H1 (cell line): Measurements from ENCODE around the gene ATP6V0D1. TPM values are rescaled to one million over a fixed set of nuclear protein-coding genes. Genes with fewer than 3 reads are reported as not detected.

ENCODE experiments used
- CTCF ChIA-PET: fragments of 300-600 bp; sonication (Branson Sonifier 250); formaldehyde crosslinking; loops from one replicate; lab custom pipeline; 2021; ENCODE audit not compliant: partially characterized antibody; lab: Charles Lee
- POLR2A ChIA-PET: fragments of 300-600 bp; sonication (Branson Sonifier 250); formaldehyde crosslinking; loops from one replicate; lab custom pipeline; 2021; ENCODE audit warnings: inconsistent platforms; ENCODE audit not compliant: partially characterized antibody; lab: Charles Lee
- DNase-seq, 2 experiments: peaks; one replicate each; pipeline versions ENCODE4 v3.0.0 to v3.0.0-alpha.2; 2010 to 2022; ENCODE audit warnings: low spot score in 2 of 2, low read depth in 1 of 2, mixed read lengths in 1 of 2
- FAIRE-seq: peaks from 2 replicates; lab custom pipeline; 2011; peaks lifted over from hg19 to GRCh38; lab: Jason Lieb, UNC
- H2AFZ ChIP-seq: 2 replicates; pipeline ENCODE4 v1.8.1; 2012; ENCODE audit warnings: low read length, inconsistent platforms
- H2AK5ac ChIP-seq: 2 replicates; pipeline ENCODE4 v1.6.1; 2013; ENCODE audit warnings: low read depth, low read length
- H2BK120ac ChIP-seq: replicated peaks from 2 replicates; pipeline ENCODE3; 2013; ENCODE audit warnings: low read depth, low read length, inconsistent platforms
- H2BK12ac ChIP-seq: 2 replicates; pipeline ENCODE4 v1.6.1; 2013; ENCODE audit warnings: low read depth, low read length
- H2BK15ac ChIP-seq: 2 replicates; pipeline ENCODE4 v1.6.1; 2013; ENCODE audit warnings: low read length
- H2BK20ac ChIP-seq: 2 replicates; pipeline ENCODE4 v1.6.1; 2013; ENCODE audit warnings: low read length
- H2BK5ac ChIP-seq: 2 replicates; pipeline ENCODE4 v1.6.1; 2013; ENCODE audit warnings: low read depth, low read length
- H3K14ac ChIP-seq: 2 replicates; pipeline ENCODE4 v1.6.1; 2013; ENCODE audit warnings: inconsistent platforms; ENCODE audit not compliant: insufficient read length
- H3K18ac ChIP-seq: 2 replicates; pipeline ENCODE4 v1.6.1; 2013; ENCODE audit warnings: low read length; ENCODE audit errors: extremely low read depth
- H3K23ac ChIP-seq: 2 replicates; pipeline ENCODE4 v1.6.1; 2013; ENCODE audit warnings: inconsistent platforms; ENCODE audit not compliant: insufficient read length
- H3K23me2 ChIP-seq: 2 replicates; pipeline ENCODE4 v1.6.1; 2013; ENCODE audit warnings: low read depth, low read length
- H3K27ac ChIP-seq: 2 replicates; pipeline ENCODE4 v1.6.1; 2011; ENCODE audit warnings: low read depth, low read length, inconsistent platforms
- H3K27me3 ChIP-seq, 4 experiments: replicated peaks in 1 of 4; 1 replicate in 1 of 4; 2 replicates in 3 of 4; pipeline versions ENCODE4 v1.6.1 to v1.8.1; 2011 to 2013; ENCODE audit warnings: low read length in 3 of 4, mild to moderate bottlenecking in 3 of 4, inconsistent platforms in 2 of 4, mixed read lengths in 2 of 4, moderate library complexity in 1 of 4; ENCODE audit not compliant: control insufficient read depth in 3 of 4, insufficient read depth in 3 of 4; ENCODE audit errors: extremely low read depth in 1 of 4
- H3K36me3 ChIP-seq, 4 experiments: 2 replicates each; pipeline versions ENCODE4 v1.6.1 to v1.8.1; 2011 to 2013; ENCODE audit warnings: mild to moderate bottlenecking in 4 of 4, low read length in 3 of 4, moderate library complexity in 2 of 4, control low read depth in 1 of 4, inconsistent platforms in 1 of 4; ENCODE audit not compliant: insufficient read depth in 4 of 4, control insufficient read depth in 2 of 4
- H3K4ac ChIP-seq: replicated peaks from 2 replicates; pipeline ENCODE3; 2013; ENCODE audit warnings: low read length, low read depth, mixed read lengths, inconsistent platforms; ENCODE audit not compliant: insufficient read length
- H3K4me1 ChIP-seq, 4 experiments: replicated peaks in 1 of 4; 1 replicate in 1 of 4; 2 replicates in 3 of 4; pipeline versions ENCODE4 v1.6.1 to v1.8.1; 2011 to 2013; ENCODE audit warnings: low read length in 3 of 4, inconsistent platforms in 2 of 4, mixed read lengths in 1 of 4; ENCODE audit not compliant: insufficient read depth in 4 of 4, control insufficient read depth in 3 of 4
- H3K4me2 ChIP-seq, 2 experiments: 2 replicates each; pipeline versions ENCODE4 v1.6.1 to v1.8.1; 2011 to 2013; ENCODE audit warnings: low read depth in 2 of 2, low read length in 2 of 2, control low read depth in 1 of 2, inconsistent platforms in 1 of 2, mild to moderate bottlenecking in 1 of 2; ENCODE audit not compliant: insufficient read depth in 1 of 2
- H3K4me3 ChIP-seq, 4 experiments: fragments of 200-600, 300-600 bp in 1 of 4; sonication (generic), shearing (Covaris generic), sonication (Bioruptor Twin) in 1 of 4; 2 replicates each; pipeline versions ENCODE4 v1.5.1 to v1.8.1; 2011 to 2016; ENCODE audit warnings: low read length in 4 of 4, low read depth in 3 of 4, control low read depth in 2 of 4, inconsistent platforms in 2 of 4, mild to moderate bottlenecking in 2 of 4, mixed read lengths in 1 of 4, moderate library complexity in 1 of 4; ENCODE audit not compliant: insufficient read depth in 2 of 4; ENCODE audit errors: extremely low read depth in 1 of 4
- H3K56ac ChIP-seq: replicated peaks from 2 replicates; pipeline ENCODE3; 2013; ENCODE audit warnings: low read depth, mild to moderate bottlenecking, mixed read lengths, low read length, inconsistent platforms; ENCODE audit not compliant: insufficient read length
- H3K79me1 ChIP-seq: 2 replicates; pipeline ENCODE4 v1.6.1; 2013; ENCODE audit warnings: low read depth, low read length, control low read depth
- H3K79me2 ChIP-seq, 2 experiments: 2 replicates each; pipeline versions ENCODE4 v1.6.1 to v1.8.1; 2012 to 2013; ENCODE audit warnings: low read length in 2 of 2, mild to moderate bottlenecking in 2 of 2, inconsistent platforms in 1 of 2; ENCODE audit not compliant: insufficient read depth in 2 of 2, control insufficient read depth in 1 of 2
- H3K9ac ChIP-seq, 4 experiments: replicated peaks in 1 of 4; 1 replicate in 1 of 4; 2 replicates in 3 of 4; pipeline versions ENCODE4 v1.6.1 to v1.8.1; 2011 to 2013; ENCODE audit warnings: low read depth in 3 of 4, low read length in 3 of 4, control low read depth in 2 of 4, mild to moderate bottlenecking in 2 of 4, moderate library complexity in 2 of 4, inconsistent platforms in 1 of 4; ENCODE audit errors: extremely low read depth in 1 of 4
- H3K9me3 ChIP-seq, 2 experiments: 2 replicates each; pipeline versions ENCODE4 v1.6.1 to v1.8.1; 2012 to 2013; ENCODE audit warnings: mild to moderate bottlenecking in 2 of 2, moderate library complexity in 2 of 2, control low read depth in 1 of 2, inconsistent platforms in 1 of 2, low read depth in 1 of 2, low read length in 1 of 2, mixed read lengths in 1 of 2; ENCODE audit not compliant: insufficient read depth in 2 of 2
- H4K20me1 ChIP-seq, 2 experiments: replicated peaks in 1 of 2; 2 replicates each; pipeline versions ENCODE3 to v1.8.1; 2011 to 2013; ENCODE audit warnings: inconsistent platforms in 2 of 2, low read length in 2 of 2, mild to moderate bottlenecking in 1 of 2; ENCODE audit not compliant: insufficient read depth in 2 of 2, control insufficient read depth in 1 of 2
- H4K5ac ChIP-seq: 2 replicates; pipeline ENCODE4 v1.6.1; 2013; ENCODE audit warnings: low read length, low read depth, mixed read lengths, inconsistent platforms; ENCODE audit not compliant: insufficient read length
- H4K8ac ChIP-seq: 2 replicates; pipeline ENCODE4 v1.8.0; 2013; ENCODE audit warnings: mild to moderate bottlenecking, moderate library complexity, low read length, inconsistent platforms; ENCODE audit not compliant: insufficient read depth; ENCODE audit errors: extremely low read depth
- H4K91ac ChIP-seq: replicated peaks from 2 replicates; pipeline ENCODE3; 2013; ENCODE audit warnings: low read length, mixed read lengths, inconsistent platforms; ENCODE audit not compliant: insufficient read length
- ATF3 ChIP-seq: IDR thresholded peaks from 2 replicates; pipeline ENCODE4 v1.6.1; 2011; ENCODE audit warnings: low read depth, mild to moderate bottlenecking, low read length; ENCODE audit not compliant: insufficient read depth
- CHD1 ChIP-seq: IDR thresholded peaks from 2 replicates; pipeline ENCODE4 v1.6.1; 2012; ENCODE audit warnings: low read depth, low read length, improper control_type of control experiment
- CREB1 ChIP-seq: IDR thresholded peaks from 2 replicates; pipeline ENCODE4 v1.6.1; 2012; ENCODE audit warnings: inconsistent platforms
- CTBP2 ChIP-seq: IDR thresholded peaks from 2 replicates; pipeline ENCODE4 v1.7.0; 2011; ENCODE audit warnings: borderline replicate concordance, mild to moderate bottlenecking, moderate library complexity, mixed read lengths, low read length; ENCODE audit not compliant: insufficient read depth, insufficient read length
- EP300 ChIP-seq, 2 experiments: IDR thresholded peaks; 1 replicate in 1 of 2; 2 replicates in 1 of 2; pipeline ENCODE4 v1.6.1; 2011 to 2012; ENCODE audit warnings: low read depth in 2 of 2, low read length in 2 of 2, mild to moderate bottlenecking in 2 of 2, borderline replicate concordance in 1 of 2, inconsistent platforms in 1 of 2, moderate library complexity in 1 of 2
- EZH2 ChIP-seq: fragments of 200-600 bp; sonication (generic); IDR thresholded peaks from 2 replicates; pipeline ENCODE4 v1.7.1; 2012; ENCODE audit warnings: low read depth, mild to moderate bottlenecking, moderate library complexity, low read length, inconsistent platforms; ENCODE audit not compliant: severe bottlenecking
- KDM5A ChIP-seq: fragments of 200-600 bp; IDR thresholded peaks from 2 replicates; pipeline ENCODE4 v1.7.1; 2012; ENCODE audit warnings: mild to moderate bottlenecking, low read length, inconsistent platforms, mixed read lengths
- POLR2A ChIP-seq, 2 experiments: IDR thresholded peaks; 1 replicate in 1 of 2; 2 replicates in 1 of 2; pipeline ENCODE4 v1.6.1; 2011; ENCODE audit warnings: low read depth in 2 of 2, low read length in 2 of 2, mild to moderate bottlenecking in 2 of 2; ENCODE audit errors: control extremely low read depth in 1 of 2
- RFX5 ChIP-seq: IDR thresholded peaks from 2 replicates; pipeline ENCODE4 v1.6.1; 2011; ENCODE audit warnings: low read depth, low read length, improper control_type of control experiment, borderline replicate concordance
- SIN3A ChIP-seq, 2 experiments: IDR thresholded peaks in 1 of 2; conservative IDR thresholded peaks in 1 of 2; 2 replicates each; pipeline ENCODE4 v1.6.1; 2011 to 2012; ENCODE audit warnings: low read length in 2 of 2, improper control_type of control experiment in 1 of 2, low read depth in 1 of 2, mild to moderate bottlenecking in 1 of 2
- TEAD4 ChIP-seq: IDR thresholded peaks from 2 replicates; pipeline ENCODE4 v1.6.1; 2012; ENCODE audit warnings: low read depth, low read length, inconsistent platforms, mixed read lengths
- WGBS, 2 experiments: shearing (Covaris generic) in 1 of 2; methylation state at CpG; one replicate each; pipeline versions ENCODE4 v1.1.6 to v1.1.7; 2013 to 2015; ENCODE audit warnings: low lambda C conversion rate in 2 of 2, mixed read lengths in 2 of 2, inconsistent platforms in 1 of 2, low coverage in 1 of 2, missing lambda C conversion rate in 1 of 2; ENCODE audit not compliant: insufficient replicate concordance in 2 of 2, insufficient coverage in 1 of 2, insufficient read length in 1 of 2; ENCODE audit errors: extremely low coverage in 1 of 2, missing lambda C conversion rate in 1 of 2; 5-methylcytosine and 5-hydroxymethylcytosine counted together
- polyA plus RNA-seq, 7 experiments: library from polyadenylated mRNA; depleted of rRNA in 3 of 7; stranded (reverse) in 5 of 7; unstranded in 2 of 7; fragments of >200 nt in 5 of 7; fragments of 200-250 nt in 2 of 7; gene quantifications; 1 replicate in 5 of 7; 2 replicates in 1 of 7; 4 replicates in 1 of 7; pipeline versions ENCODE4 v1.2.1 to v1.2.3, GENCODE V29; 2011 to 2013; ENCODE audit warnings: missing spikeins in 2 of 7, mixed read lengths in 2 of 7
- total RNA-seq: library from RNA; stranded (reverse); fragmentation: NEBNext Ultra II Directional; extraction: Animal tissue kit (Norgen Biotek cat#: 25700); gene quantifications from 2 replicates; pipeline ENCODE4 v1.2.1, GENCODE V29; 2021

ATP6V0D1 gene
- total and polyA plus RNA-seq, 2 of the 8 experiments (the other 6 are each of a cell fraction or from before 2014, with no cell fraction given): 47.3 to 134 TPM

- Histone ChIP-seq H3K4me2 (peak overlapping the region; percentile 62 to 86; a peak in 3 of 4 replicates), H4K5ac (peak overlapping the region; percentile 1), H3K4me1 (peaks cover 31 to 48% (median 39%) of the 10 kb centered on the region in 4 experiments), H3K23me2 (peaks cover 7% of the 10 kb centered on the region; the same call in 1 of the 2 replicates), H2BK12ac (peak overlapping the region; percentile 93; the same call in 1 of the 2 replicates), H3K18ac (peak overlapping the region; percentile 93), H4K91ac (peak overlapping the region; percentile 75), H3K56ac (no peak overlapping the region), H3K27ac (0 out of 2 replicates have a peak overlapping the region, but pooled peaks have one; percentile 58), H4K8ac (no peak overlapping the region; the same call in 1 of the 2 replicates), H2AK5ac (peak overlapping the region; percentile 59; the same call in 1 of the 2 replicates), H4K20me1 (no peaks in the 10 kb centered on the region), H3K23ac (no peak overlapping the region), H2BK20ac (peak overlapping the region; percentile 99), H3K79me1 (peaks cover 6% of the 10 kb centered on the region; the same call in 1 of the 2 replicates), H2BK5ac (peak overlapping the region; percentile 98; the same call in 1 of the 2 replicates), H2AFZ (no peak overlapping the region), H3K79me2 (no peaks in the 10 kb centered on the region), H3K27me3 (peaks cover 0 to 19% (median 15%) of the 10 kb centered on the region in 4 experiments; a peak in 6 of 7 replicates), H3K9me3 (no peaks in the 10 kb centered on the region), H3K9ac (no peak overlapping the region), H3K4ac (peak overlapping the region; percentile 25), H3K14ac (no peak overlapping the region), H2BK15ac (peak overlapping the region; percentile 93; the same call in 1 of the 2 replicates), H2BK120ac (peak overlapping the region; percentile 6), H3K36me3 (no peaks in the 10 kb centered on the region), H3K4me3 (no peak overlapping the region)
- ChIA-PET POLR2A (interaction anchor here (0.8 to 1.2 kb wide), 4 partner anchors 10 to 179 kb away, joined by 3 to 5 read pairs (median 4); partner anchors contain the start of gene AGRP), CTCF (interaction anchor here (0.6 to 24.6 kb wide), 13 partner anchors 7 to 167 kb away, joined by 3 to 476 read pairs (median 8); partner anchors contain the start of genes KCTD19, LRRC36, TPPP3 and ZDHHC1)
- no peak for TF ChIP-seq ATF3
- no peak for TF ChIP-seq POLR2A (IDR thresholded peaks at IDR 0.05; ENCODE audit: control extremely low read depth in 1 of 2, low read depth in 2 of 2, low read length in 2 of 2)
- no peak for TF ChIP-seq CHD1
- TF ChIP-seq RFX5: no peak
- no peak for TF ChIP-seq EP300 (IDR thresholded peaks at IDR 0.05; ENCODE audit: borderline replicate concordance in 1 of 2, low read depth in 2 of 2, low read length in 2 of 2)
- TF ChIP-seq SIN3A (conservative IDR thresholded peaks at IDR 0.05 in 1 of 2, IDR thresholded peaks at IDR 0.05 in 1 of 2; ENCODE audit: low read depth in 1 of 2, low read length in 2 of 2): no peak
- TF ChIP-seq EZH2: no peak
- no peak for TF ChIP-seq KDM5A
- no peak for TF ChIP-seq CTBP2
- TF ChIP-seq TEAD4: no peak
- TF ChIP-seq CREB1: no peak
- 67% methylated on average over 4 of the region's 4 CpGs; no CpG with 5 or more reads in 1 of the 2 experiments for WGBS, 2 experiments
- no peak for DNase-seq
- FAIRE-seq: no peak
These were observed 55.4 kb downstream of the ATP6V0D1 start for GRCh38 chr16:67425580-67425979.
